A549 (cell line): ENCODE data around the gene XRCC3. TPM values are rescaled to one million over a fixed set of nuclear protein-coding genes. Genes with fewer than 3 reads are reported as not detected.

ENCODE experiments used
- ATAC-seq, 2 experiments: fragments of 200-7000 bp in 1 of 2; fragments of >200 bp in 1 of 2; cut with Nextera tagmentation in 1 of 2; cut with Tn5 transposase in 1 of 2; 3 replicates each; pipeline versions ENCODE4 v1.8.0 to v1.9.1; 2018 to 2020; ENCODE audit warnings: mild to moderate bottlenecking in 1 of 2, moderate library complexity in 1 of 2
- CTCF ChIA-PET: fragments of 300-600 bp; sonication (Branson Sonifier 250); formaldehyde crosslinking; extraction: SDS; loops from one replicate; lab custom pipeline; 2021; ENCODE audit warnings: antibody characterized with exemption, inconsistent platforms; lab: Yijun Ruan, JAX
- POLR2A ChIA-PET: fragments of 350-600 bp; formaldehyde crosslinking; extraction: SDS; loops from one replicate; lab custom pipeline; 2021; ENCODE audit warnings: antibody characterized with exemption, inconsistent platforms; lab: Yijun Ruan, JAX
- DNase-seq, 2 experiments: peaks; one replicate each; pipeline versions ENCODE4 v3.0.0 to v3.0.0-alpha.2; 2011 to 2016; ENCODE audit warnings: low read depth in 1 of 2, low spot score in 1 of 2
- FAIRE-seq: peaks from 2 replicates; lab custom pipeline; 2011; peaks lifted over from hg19 to GRCh38; lab: Jason Lieb, UNC
- H3K27ac ChIP-seq, 2 experiments: fragments of >200 bp; sonication (Bioruptor Twin); formaldehyde crosslinking; 3 replicates each; pipeline ENCODE4 v1.5.1; 2016 to 2017
- H3K4me1 ChIP-seq: fragments of >200 bp; sonication (Bioruptor Twin); formaldehyde crosslinking; 3 replicates; pipeline ENCODE4 v1.6.1; 2016
- H3K4me2 ChIP-seq: fragments of >200 bp; sonication (Bioruptor Twin); formaldehyde crosslinking; 3 replicates; pipeline ENCODE4 v1.6.1; 2016
- H3K4me3 ChIP-seq: fragments of >200 bp; sonication (Bioruptor Twin); formaldehyde crosslinking; 3 replicates; pipeline ENCODE4 v1.5.1; 2016
- H3K9me3 ChIP-seq: fragments of >200 bp; sonication (Bioruptor Twin); formaldehyde crosslinking; 3 replicates; pipeline ENCODE4 v1.6.1; 2016
- ATOH8 ChIP-seq: fragments of 250-450 bp; sonication (Bioruptor Pico); IDR thresholded peaks from 2 replicates; pipeline ENCODE4 v1.5.0; 2020; ENCODE audit warnings: low read depth, mild to moderate bottlenecking, moderate library complexity
- BHLHE40 ChIP-seq: IDR thresholded peaks from 2 replicates; pipeline ENCODE4 v1.6.1; 2012; ENCODE audit warnings: low read depth, low read length, inconsistent platforms
- CBX8 ChIP-seq: fragments of 200-600 bp; sonication (generic); IDR thresholded peaks from 2 replicates; pipeline ENCODE4 v1.6.1; 2016
- CHD2 ChIP-seq: fragments of 150-350 bp; IDR thresholded peaks from 2 replicates; pipeline ENCODE4 v1.6.1; 2014; ENCODE audit warnings: low read length; ENCODE audit not compliant: partially characterized antibody
- CHD4 ChIP-seq: fragments of 200-600 bp; sonication (generic); IDR thresholded peaks from 2 replicates; pipeline ENCODE4 v1.6.1; 2016; ENCODE audit warnings: antibody characterized with exemption, mild to moderate bottlenecking, borderline replicate concordance
- CTCF ChIP-seq: fragments of >200 bp; sonication (Bioruptor Twin); formaldehyde crosslinking; IDR thresholded peaks from 3 replicates; pipeline ENCODE4 v1.5.1; 2016
- E2F6 ChIP-seq: IDR thresholded peaks from 2 replicates; pipeline ENCODE4 v1.6.1; 2012; ENCODE audit warnings: low read depth, borderline replicate concordance
- FOSB ChIP-seq: fragments of 250-450 bp; sonication (Bioruptor Pico); IDR thresholded peaks from 2 replicates; pipeline ENCODE4 v1.5.0; 2020; ENCODE audit warnings: mild to moderate bottlenecking, moderate library complexity
- FOSL2 ChIP-seq, 2 experiments: fragments of 450-650 bp in 1 of 2; fragments of >200 bp in 1 of 2; sonication (Bioruptor Twin) in 1 of 2; formaldehyde crosslinking; IDR thresholded peaks; 2 replicates each; pipeline versions ENCODE4 v1.5.0 to v1.6.1; 2016 to 2020; ENCODE audit warnings: mild to moderate bottlenecking in 1 of 2, moderate library complexity in 1 of 2
- GATA3 ChIP-seq: IDR thresholded peaks from 2 replicates; pipeline ENCODE4 v1.6.1; 2012; ENCODE audit warnings: borderline replicate concordance
- HEYL ChIP-seq: fragments of 250-450 bp; sonication (Bioruptor Pico); IDR thresholded peaks from 2 replicates; pipeline ENCODE4 v1.8.0; 2021; ENCODE audit warnings: mild to moderate bottlenecking, moderate library complexity
- HMGXB4 ChIP-seq: fragments of 250-450 bp; sonication (Bioruptor Pico); IDR thresholded peaks from 2 replicates; pipeline ENCODE4 v1.5.0; 2021; ENCODE audit warnings: mild to moderate bottlenecking, moderate library complexity, borderline replicate concordance
- HOXB5 ChIP-seq: fragments of 250-450 bp; sonication (Bioruptor Pico); IDR thresholded peaks from 2 replicates; pipeline ENCODE4 v1.5.0; 2020; ENCODE audit warnings: mild to moderate bottlenecking, moderate library complexity
- JUN ChIP-seq, 2 experiments: fragments of >200 bp; sonication (Bioruptor Twin); formaldehyde crosslinking; IDR thresholded peaks; 2 replicates in 1 of 2; 3 replicates in 1 of 2; pipeline ENCODE4 v1.6.1; 2016 to 2017
- JUNB ChIP-seq: fragments of >200 bp; sonication (Bioruptor Twin); formaldehyde crosslinking; IDR thresholded peaks from 2 replicates; pipeline ENCODE4 v1.6.1; 2016
- KDM1A ChIP-seq: fragments of 200-600 bp; sonication (generic); IDR thresholded peaks from 2 replicates; pipeline ENCODE4 v1.6.1; 2016; ENCODE audit warnings: low read depth, mild to moderate bottlenecking
- NFE2L2 ChIP-seq: fragments of 150-350 bp; conservative IDR thresholded peaks from 2 replicates; pipeline ENCODE4 v1.6.1; 2014; ENCODE audit warnings: low read length
- NPAS2 ChIP-seq: fragments of 250-450 bp; sonication (Bioruptor Pico); IDR thresholded peaks from 2 replicates; pipeline ENCODE4 v1.8.0; 2022; ENCODE audit warnings: mild to moderate bottlenecking, moderate library complexity, borderline replicate concordance
- NR3C1 ChIP-seq: fragments of >200 bp; sonication (Bioruptor Twin); formaldehyde crosslinking; IDR thresholded peaks from 3 replicates; pipeline ENCODE4 v1.6.1; 2017
- PBX3 ChIP-seq: IDR thresholded peaks from 2 replicates; pipeline ENCODE4 v1.6.1; 2012
- POLR2AphosphoS2 ChIP-seq: conservative IDR thresholded peaks from 2 replicates; pipeline ENCODE4 v1.6.1; 2012; ENCODE audit warnings: low read length, improper control_type of control experiment, inconsistent platforms
- REST ChIP-seq: fragments of 200-600 bp; sonication (generic); IDR thresholded peaks from 2 replicates; pipeline ENCODE4 v1.6.1; 2016; ENCODE audit warnings: antibody characterized with exemption, mild to moderate bottlenecking, moderate library complexity
- SMC3 ChIP-seq: fragments of >200 bp; sonication (Bioruptor Twin); formaldehyde crosslinking; IDR thresholded peaks from 3 replicates; pipeline ENCODE4 v1.6.1; 2018; ENCODE audit warnings: inconsistent platforms
- TFCP2L1 ChIP-seq: fragments of 250-450 bp; sonication (Bioruptor Pico); IDR thresholded peaks from 2 replicates; pipeline ENCODE4 v1.5.0; 2021; ENCODE audit warnings: mild to moderate bottlenecking
- TP53 ChIP-seq: fragments of 250-450 bp; sonication (Bioruptor Pico); IDR thresholded peaks from 2 replicates; pipeline ENCODE4 v1.5.0; 2021; ENCODE audit warnings: mild to moderate bottlenecking, moderate library complexity
- ZFP36 ChIP-seq: fragments of 450-650 bp; IDR thresholded peaks from 2 replicates; pipeline ENCODE4 v1.6.1; 2014; ENCODE audit warnings: borderline replicate concordance; ENCODE audit not compliant: partially characterized antibody
- ZNF302 ChIP-seq: fragments of 250-450 bp; sonication (Bioruptor Pico); IDR thresholded peaks from 2 replicates; pipeline ENCODE4 v1.9.0; 2021; ENCODE audit warnings: inconsistent platforms, mild to moderate bottlenecking, moderate library complexity
- ZSCAN20 ChIP-seq: fragments of 250-450 bp; sonication (Bioruptor Pico); IDR thresholded peaks from 2 replicates; pipeline ENCODE4 v1.8.0; 2022; ENCODE audit warnings: mild to moderate bottlenecking, moderate library complexity
- WGBS: methylation state at CpG from one replicate; pipeline ENCODE4 v1.1.6; 2017; ENCODE audit errors: missing lambda C conversion rate; 5-methylcytosine and 5-hydroxymethylcytosine counted together
- polyA plus RNA-seq, 4 experiments: library from polyadenylated mRNA; depleted of rRNA in 3 of 4; stranded (reverse); fragments of >200 nt; fragmentation: RNase III in 1 of 4; extraction: RNeasy Plus Mini Kit Qiagen cat#74134 plus additional on column Dnase treatment in 1 of 4; gene quantifications; 2 replicates in 3 of 4; 3 replicates in 1 of 4; pipeline ENCODE4 v1.2.3, GENCODE V29; 2011 to 2017

XRCC3 gene
- polyA plus RNA-seq, 2 of the 4 experiments (the other 2 are of a cell fraction) = 23.0 to 28.1 TPM

- H3K4me3 ChIP-seq = no peak overlapping the region
- ATAC-seq = no peak
- DNase-seq = no peak
- no peak overlapping the region for H3K27ac ChIP-seq
- FAIRE-seq = no peak
- ChIA-PET POLR2A (no interaction called here), CTCF (no interaction called here)
- H3K4me1 ChIP-seq = 0 out of 3 replicates have a peak, but pooled peaks cover 4% of the 10 kb centered on the region
- WGBS = 81% methylated on average over 5 of the region's 5 CpGs
- no peak overlapping the region for H3K4me2 ChIP-seq
- TF ChIP-seq E2F6 (no peak), REST (no peak), CHD4 (no peak), CTCF (no peak), NPAS2 (CRISPR knock-in tag) (no peak), FOSB (no peak), TFCP2L1 (no peak), NR3C1 (no peak), HOXB5 (CRISPR knock-in tag) (no peak), ZSCAN20 (no peak), ATOH8 (CRISPR knock-in tag) (no peak), HEYL (CRISPR knock-in tag) (no peak), ZFP36 (no peak), CHD2 (no peak), GATA3 (no peak), TP53 (CRISPR knock-in tag) (no peak), PBX3 (no peak), FOSL2 (IDR thresholded peaks at IDR 0.05) (no peak), FOSL2 (CRISPR knock-in tag; IDR thresholded peaks at IDR 0.05) (no peak), JUNB (no peak), CBX8 (no peak)
- TF ChIP-seq, all 56 proteins: peak for 0
- H3K9me3 ChIP-seq = no peaks in the 10 kb centered on the region
Observed at GRCh38 chr14:103748534-103748857, 33.2 kb upstream of the XRCC3 start.

GRCh38 chr14:103746701-103747100 is 31.4 kb upstream of the XRCC3 start:
- no peak; a peak in 1 of 6 replicates for ATAC-seq
- FAIRE-seq = no peak
- no peak for TF ChIP-seq ATOH8 (CRISPR knock-in tag)
- no peak for TF ChIP-seq BHLHE40
- no peak for TF ChIP-seq ZSCAN20
- no peak for TF ChIP-seq ZNF302 (CRISPR knock-in tag)
- TF ChIP-seq KDM1A = no peak
- no peak for TF ChIP-seq ZFP36
- no peak for TF ChIP-seq POLR2AphosphoS2
- no peak for TF ChIP-seq NFE2L2
- TF ChIP-seq JUN (IDR thresholded peaks at IDR 0.05) = no peak
- TF ChIP-seq GATA3 = no peak
- no peak for TF ChIP-seq HMGXB4
- no peak for TF ChIP-seq SMC3

More at GRCh38 chr14:103746701-103747100, 31.4 kb upstream of the XRCC3 start:
- ChIA-PET POLR2A (no interaction called here), CTCF (interaction anchor here (0.6 to 1.4 kb wide), 5 partner anchors 9 to 234 kb away, joined by 3 to 5 read pairs (median 3); no protein-coding TSS in a partner anchor)
- no peak overlapping the region for H3K4me2 ChIP-seq
- no peaks in the 10 kb centered on the region for H3K4me1 ChIP-seq
- H3K27ac ChIP-seq = no peak overlapping the region
- DNase-seq = no peak
- H3K9me3 ChIP-seq = no peaks in the 10 kb centered on the region
- 86% methylated on average over 10 of the region's 10 CpGs for WGBS
- no peak overlapping the region for H3K4me3 ChIP-seq
